Activated naive CD8-positive, alpha-beta T cell treated with anti-CD3 and anti-CD28 coated beads, Interleukin-2, amount 50 U/mL, for 16 hours (primary cell): ENCODE data around the gene FEZ2.
"Not testable (repeated sequence)": the region's sequence is repeated elsewhere in the genome, so short reads cannot be mapped to it uniquely, and the experiment has no call there.

Experiments used
- DNase-seq: peaks from one replicate; pipeline ENCODE4 v3.0.0-alpha.2; 2020; ENCODE audit warnings: low read depth, low spot score

FEZ2 gene

GRCh38 chr2:36597532-36598377 lies at the start of gene FEZ2:
TSS of gene FEZ2 (minus strand) at chr2:36598168. CDS start at chr2:36598142, 26 bp downstream.
- DNase-seq, result peak; percentile 39

GRCh38 chr2:36634981-36635597 lies 37.1 kb upstream of the FEZ2 start:
- no peak for DNase-seq

DNA sequence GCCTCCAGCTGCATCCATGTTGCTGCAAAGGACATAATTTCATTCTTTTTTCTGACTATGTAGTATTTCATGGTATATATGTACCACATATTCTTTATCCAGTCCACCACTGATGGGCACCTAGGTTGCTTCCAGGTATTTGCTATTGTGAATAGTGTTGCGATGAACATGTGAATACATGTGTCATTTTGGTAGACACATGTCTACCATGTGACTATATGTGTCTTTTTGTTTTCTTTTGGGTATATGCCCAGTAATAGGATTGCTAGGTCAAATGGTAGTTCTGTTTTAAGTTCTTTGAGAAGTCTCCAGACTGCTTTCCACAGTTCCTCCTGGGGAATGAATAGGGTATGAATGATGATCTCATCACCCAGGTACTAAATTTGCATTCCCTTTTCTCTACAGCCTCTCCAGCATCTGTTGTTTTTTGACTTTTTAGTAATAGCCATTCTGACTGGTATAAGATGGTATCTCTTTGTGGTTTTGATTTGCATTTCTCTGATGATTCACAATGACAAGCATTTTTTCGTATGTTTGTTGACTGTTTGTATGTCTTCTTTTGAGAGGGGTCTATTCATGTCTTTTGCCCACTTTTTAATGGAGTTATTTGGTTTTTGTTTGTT lies 35.6 kb upstream of the FEZ2 start:
- DNase-seq, result no peak

DNA sequence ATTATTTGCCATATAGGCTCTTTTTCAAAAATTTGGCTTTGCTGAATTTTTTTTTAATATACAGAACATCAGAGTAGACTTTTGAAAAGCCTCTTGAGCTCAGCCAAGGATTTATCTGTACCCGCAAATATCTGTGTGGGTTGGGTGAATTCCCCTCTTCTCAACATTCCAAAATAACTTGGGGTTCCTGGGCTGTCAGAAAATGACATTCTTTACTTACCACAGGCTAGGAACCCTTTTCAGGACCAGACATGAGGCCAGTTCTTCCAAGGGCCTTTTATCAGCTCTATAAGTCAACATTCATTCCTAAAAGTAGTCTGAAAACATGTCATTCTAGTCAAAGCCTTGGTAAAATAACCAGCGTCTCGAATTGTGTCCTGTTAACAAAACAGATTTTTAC lies 28.8 kb upstream of the FEZ2 start:
- no peak for DNase-seq

- DNase-seq, result no peak
Observed at GRCh38 chr2:36626071-36626470, 28.1 kb upstream of the FEZ2 start.

DNA sequence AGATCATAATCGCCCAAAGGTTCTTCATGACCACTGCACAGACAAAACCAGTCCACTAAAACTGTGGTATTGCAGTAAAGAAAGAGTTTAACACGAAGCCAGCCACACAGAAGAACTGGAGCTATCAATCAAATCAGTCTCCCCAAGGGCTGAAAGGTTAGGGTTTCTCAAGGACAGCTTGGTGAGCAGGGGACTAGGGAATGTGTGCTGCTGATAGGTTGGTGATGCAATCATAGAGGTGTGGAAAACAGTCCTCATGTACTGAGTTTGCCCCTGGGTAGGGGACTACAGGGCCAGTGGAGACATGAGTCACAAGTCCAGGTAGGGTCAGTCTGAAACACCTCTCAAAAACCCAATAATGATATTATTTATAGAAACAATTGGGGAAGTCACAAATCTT lies 27.3 kb upstream of the FEZ2 start:
- DNase-seq, result no peak

DNA sequence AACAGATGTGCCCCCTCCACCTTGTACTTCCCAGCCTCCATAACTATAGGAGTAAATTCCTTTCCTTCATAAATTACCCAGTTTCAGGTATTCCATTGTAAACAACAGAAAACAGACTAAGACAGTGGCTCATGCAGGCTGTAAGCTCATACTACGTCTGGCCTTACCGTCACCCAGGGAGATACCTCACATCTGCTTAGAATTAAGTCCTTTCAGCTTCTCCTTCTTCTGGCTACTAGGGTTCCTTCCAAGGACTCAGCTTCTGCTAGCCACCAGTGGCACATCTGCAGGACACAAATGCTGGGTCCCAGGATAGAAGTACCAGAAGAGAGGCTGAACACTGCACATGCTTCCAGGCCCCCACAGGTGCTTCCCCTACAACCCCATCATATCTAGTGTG lies 22.4 kb upstream of the FEZ2 start:
- no peak for DNase-seq

GRCh38 chr2:36618381-36618780 lies 20.4 kb upstream of the FEZ2 start:
- no peak for DNase-seq

DNA sequence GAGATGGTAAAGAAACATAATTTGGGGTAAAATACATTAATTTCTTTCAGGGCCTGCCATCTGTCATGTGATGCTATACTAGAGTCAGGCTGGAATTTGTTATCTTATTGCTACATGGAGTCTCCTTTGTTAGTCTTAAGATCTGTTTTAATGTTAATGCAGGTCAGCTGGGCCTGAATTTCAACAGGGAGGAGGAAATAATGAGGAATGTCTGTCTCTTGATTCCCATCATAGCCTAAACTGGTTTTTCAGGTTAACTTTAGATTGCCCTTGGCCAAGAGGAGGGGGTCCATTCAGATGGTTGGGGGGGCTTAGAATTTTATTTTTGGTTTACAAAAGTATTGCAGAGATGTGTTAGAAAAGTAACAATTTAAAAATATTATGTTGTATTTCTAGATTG lies 19.0 kb upstream of the FEZ2 start:
- DNase-seq, result no peak

DNA sequence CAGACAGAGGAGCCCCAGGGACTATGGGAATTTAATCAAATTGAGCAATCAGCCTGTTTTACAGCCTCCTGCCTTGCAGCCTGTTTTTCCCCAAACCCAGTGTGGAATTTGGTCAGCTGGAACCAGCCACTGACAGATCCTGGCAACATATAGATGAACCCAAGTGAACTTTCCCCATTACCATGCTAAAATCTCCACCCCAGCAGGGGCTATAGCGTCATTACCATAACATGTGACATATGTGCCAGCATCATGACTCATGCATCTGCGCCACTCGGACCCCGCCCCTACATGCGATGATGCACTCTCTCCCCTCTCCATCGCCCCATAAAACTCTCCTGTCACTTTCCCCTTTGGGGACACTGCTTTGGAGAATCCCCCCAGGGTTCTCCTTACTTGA lies 17.3 kb upstream of the FEZ2 start:
- no peak for DNase-seq

DNA sequence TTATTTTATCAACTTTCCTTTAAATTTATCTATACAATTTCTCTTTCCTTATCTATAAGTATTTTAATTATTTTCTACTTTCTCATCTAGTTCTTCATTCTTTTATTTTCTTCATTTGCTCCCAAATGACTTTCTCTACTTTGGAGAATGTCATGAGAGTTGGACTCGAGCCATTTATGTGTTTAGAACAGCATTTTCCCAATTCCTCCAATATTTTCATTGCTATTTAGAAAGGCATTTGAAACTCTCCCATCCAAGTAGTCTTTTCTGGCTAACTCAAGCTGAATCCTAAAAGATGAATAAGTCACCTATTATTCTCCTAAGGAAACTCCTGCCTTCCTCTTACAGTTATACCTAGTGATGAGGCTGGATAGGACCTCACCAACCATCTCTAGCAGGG lies 15.8 kb upstream of the FEZ2 start:
- no peak for DNase-seq

DNA sequence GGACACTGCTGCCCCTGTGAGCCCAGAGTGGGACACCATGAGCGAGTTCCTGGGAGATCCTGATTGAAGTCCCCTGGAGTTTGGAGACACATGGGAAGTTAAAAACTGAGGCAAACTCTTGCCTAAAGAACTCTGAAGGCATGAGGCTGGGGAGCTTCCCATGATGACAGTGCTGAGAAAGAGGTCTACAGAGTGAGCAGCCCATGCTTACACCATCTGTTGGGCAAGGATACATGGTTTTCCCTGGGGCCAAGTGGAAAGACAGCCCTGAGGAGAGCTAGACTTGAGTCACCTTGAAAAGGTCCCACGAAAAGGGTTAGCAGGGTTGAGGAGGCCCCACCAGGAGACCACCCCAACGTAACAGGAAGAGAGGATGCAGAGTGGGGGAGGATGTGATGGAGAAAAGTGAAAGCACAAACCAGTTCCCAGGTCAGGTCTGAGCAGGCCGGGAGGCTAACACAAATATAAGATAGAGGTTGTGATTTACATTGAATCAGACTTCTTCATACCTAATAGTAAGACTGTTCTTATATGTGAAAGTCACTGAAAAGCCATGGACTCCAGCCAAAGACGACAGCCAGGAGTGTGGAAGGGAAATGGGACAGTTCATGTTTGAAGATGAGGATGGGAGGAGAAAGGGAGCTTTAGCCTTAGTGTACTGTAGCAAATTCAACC lies 13.5 kb upstream of the FEZ2 start:
- no peak for DNase-seq

GRCh38 chr2:36609507-36609906 lies 11.5 kb upstream of the FEZ2 start:
- DNase-seq, result no peak

- no peak for DNase-seq
Observed at GRCh38 chr2:36607947-36608346, 10.0 kb upstream of the FEZ2 start.

DNA sequence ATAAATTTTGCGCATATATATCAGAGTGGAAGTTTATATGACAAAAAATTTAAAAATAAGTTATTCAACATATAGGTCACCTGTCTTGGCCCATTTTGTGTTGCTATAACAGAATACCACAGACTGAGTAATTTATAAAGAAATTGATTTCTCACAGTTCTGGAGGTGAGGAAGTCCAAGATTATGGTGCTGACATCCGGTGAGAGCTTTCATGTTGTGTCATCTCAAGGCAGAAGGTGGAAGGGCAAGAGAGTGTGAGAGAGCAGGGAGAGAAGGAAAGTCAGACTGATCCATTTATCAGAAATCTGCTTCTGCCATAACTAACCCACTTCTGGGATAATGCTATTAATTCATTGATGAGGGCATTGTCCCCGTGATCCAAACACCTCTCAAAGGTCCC lies 9.0 kb upstream of the FEZ2 start:
- no peak for DNase-seq

DNA sequence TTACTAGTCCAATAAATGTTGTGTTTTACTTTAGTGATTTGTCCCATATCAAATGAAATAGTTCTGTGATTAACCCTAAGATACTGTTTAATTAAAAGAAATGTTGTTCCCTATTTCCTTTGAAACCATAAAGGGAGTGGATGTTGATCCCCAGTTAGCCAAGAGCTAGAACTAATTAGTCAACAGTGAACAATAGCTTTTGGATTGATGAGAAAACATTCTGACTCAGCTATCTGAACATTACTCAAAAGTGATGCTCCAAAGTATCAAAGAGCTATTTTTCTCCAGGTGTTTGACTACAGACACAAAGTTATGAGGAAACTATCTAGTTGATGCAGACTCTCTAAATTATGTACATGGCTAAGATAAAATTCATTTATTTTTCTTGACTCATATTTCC lies 7.3 kb upstream of the FEZ2 start:
- DNase-seq, result no peak

DNA sequence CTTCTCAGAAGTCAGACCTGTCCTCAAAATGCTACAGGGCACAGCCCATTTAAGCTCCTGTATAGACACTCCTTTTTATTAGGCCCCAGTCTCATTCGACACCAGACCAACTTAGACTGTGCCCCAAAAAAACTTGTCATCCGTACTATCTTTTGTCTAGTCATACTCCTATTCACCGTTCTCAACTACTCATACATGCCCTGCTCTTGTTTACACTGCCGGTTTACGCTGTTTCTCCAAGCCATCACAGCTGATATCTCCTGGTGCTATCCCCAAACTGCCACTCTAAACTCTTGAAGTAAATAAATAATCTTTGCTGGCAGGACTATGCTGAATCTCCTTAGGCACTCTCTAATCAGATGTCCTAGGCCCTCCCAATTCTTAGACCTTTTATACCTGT lies 5.7 kb upstream of the FEZ2 start:
- not testable (repeated sequence) for DNase-seq

DNA sequence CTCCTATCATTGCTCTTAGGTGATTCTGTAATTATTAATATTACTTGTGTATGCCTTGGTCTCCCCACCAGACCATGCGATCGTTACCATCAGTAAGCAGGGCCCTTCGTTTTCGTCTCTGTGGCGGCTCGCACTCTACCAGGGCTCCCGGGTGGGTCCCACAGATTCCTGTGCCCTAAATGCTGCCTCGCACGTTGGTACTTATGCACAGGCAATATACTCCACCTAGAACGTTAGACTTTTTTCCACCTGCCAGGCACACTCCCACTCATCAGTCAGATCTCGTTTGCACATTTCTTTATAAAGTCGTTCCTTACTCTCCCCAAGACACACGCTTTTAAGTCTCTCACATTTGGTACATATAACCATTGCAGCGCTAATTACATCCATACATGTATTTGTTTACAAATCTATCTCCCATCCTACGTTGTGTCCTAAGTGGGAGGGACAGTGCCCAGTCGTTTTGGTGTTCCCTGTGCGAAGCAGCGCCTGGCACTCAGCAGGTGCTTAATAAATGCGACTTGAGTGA lies 901 bp downstream of the FEZ2 start:
- no peak for DNase-seq

DNA sequence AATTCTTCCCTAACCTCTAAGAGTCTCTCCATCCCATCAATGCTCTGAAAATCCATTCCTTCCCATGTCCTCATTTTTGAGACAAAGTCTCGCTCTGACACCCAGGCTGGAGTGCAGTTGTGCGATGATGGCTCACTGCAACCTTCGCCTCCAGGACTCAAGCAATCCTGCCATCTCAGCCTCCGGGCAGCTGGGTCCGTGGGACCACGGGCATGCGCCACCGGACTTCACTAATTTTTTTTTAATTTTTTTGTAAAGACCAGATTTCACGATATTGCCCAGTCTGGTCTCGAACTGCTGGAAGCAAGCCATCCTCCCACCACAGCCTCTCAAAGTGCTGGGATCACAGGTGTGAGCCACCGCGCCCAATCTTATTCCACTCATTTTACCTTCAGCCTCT lies 1.6 kb downstream of the FEZ2 start:
- DNase-seq, result no peak

GRCh38 chr2:36594849-36595248 lies 3.1 kb downstream of the FEZ2 start:
- no peak for DNase-seq

DNA sequence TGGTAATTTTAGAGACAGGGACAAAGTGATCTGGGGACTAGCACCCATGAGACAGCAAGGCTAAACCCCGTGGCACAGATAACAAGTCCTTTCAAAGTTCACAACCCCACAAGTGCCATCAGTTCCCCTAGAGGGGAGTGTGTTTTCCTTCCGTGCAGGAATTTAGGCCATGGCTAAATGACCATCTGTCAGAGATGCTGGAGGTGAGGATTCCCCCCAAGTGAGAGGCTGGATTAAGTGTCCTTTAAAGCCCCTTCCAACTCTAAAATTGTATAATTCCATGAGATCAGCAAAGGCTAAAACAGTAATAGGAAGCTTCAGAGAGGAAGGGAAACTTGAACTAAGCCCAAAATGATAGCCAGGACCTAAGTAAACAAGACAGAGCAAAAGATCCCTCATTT lies 8.7 kb downstream of the FEZ2 start:
- DNase-seq, result no peak

DNA sequence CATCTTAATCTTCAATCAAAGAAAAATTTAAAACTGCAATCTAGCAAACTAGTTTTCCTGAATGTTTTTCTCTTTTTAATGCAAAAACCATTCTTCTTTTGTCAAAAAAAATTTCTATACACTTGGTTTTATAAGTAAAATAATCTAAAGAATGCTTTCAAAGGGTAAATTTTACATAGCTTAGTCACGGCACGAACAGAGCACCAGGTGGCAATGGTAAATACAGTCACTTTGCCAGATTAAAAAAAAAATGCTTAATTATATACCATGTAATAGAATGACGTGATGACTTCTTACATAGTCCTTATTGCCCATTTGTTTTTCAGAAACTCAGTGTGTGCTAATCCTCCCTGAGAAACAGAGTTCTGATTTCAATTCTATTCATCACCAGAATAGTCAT lies 10.4 kb downstream of the FEZ2 start:
- DNase-seq, result no peak
